H1 (cell line): Measurements from ENCODE around the gene XKR7. TPM values are rescaled to one million over a fixed set of nuclear protein-coding genes. Genes with fewer than 3 reads are reported as not detected.
A peak's percentile ranks its signal among the peaks of the same experiment; 100 is the strongest.

Source experiments
- CTCF ChIA-PET: fragments of 300-600 bp; sonication (Branson Sonifier 250); formaldehyde crosslinking; loops from one replicate; lab custom pipeline; 2021; ENCODE audit not compliant: partially characterized antibody; lab: Charles Lee
- POLR2A ChIA-PET: fragments of 300-600 bp; sonication (Branson Sonifier 250); formaldehyde crosslinking; loops from one replicate; lab custom pipeline; 2021; ENCODE audit warnings: inconsistent platforms; ENCODE audit not compliant: partially characterized antibody; lab: Charles Lee
- DNase-seq, 2 experiments: peaks; one replicate each; pipeline versions ENCODE4 v3.0.0 to v3.0.0-alpha.2; 2010 to 2022; ENCODE audit warnings: low spot score in 2 of 2, low read depth in 1 of 2, mixed read lengths in 1 of 2
- FAIRE-seq: peaks from 2 replicates; lab custom pipeline; 2011; peaks lifted over from hg19 to GRCh38; lab: Jason Lieb, UNC
- H2AFZ ChIP-seq: 2 replicates; pipeline ENCODE4 v1.8.1; 2012; ENCODE audit warnings: low read length, inconsistent platforms
- H2AK5ac ChIP-seq: 2 replicates; pipeline ENCODE4 v1.6.1; 2013; ENCODE audit warnings: low read depth, low read length
- H2BK120ac ChIP-seq: replicated peaks from 2 replicates; pipeline ENCODE3; 2013; ENCODE audit warnings: low read depth, low read length, inconsistent platforms
- H2BK12ac ChIP-seq: 2 replicates; pipeline ENCODE4 v1.6.1; 2013; ENCODE audit warnings: low read depth, low read length
- H2BK15ac ChIP-seq: 2 replicates; pipeline ENCODE4 v1.6.1; 2013; ENCODE audit warnings: low read length
- H2BK20ac ChIP-seq: 2 replicates; pipeline ENCODE4 v1.6.1; 2013; ENCODE audit warnings: low read length
- H2BK5ac ChIP-seq: 2 replicates; pipeline ENCODE4 v1.6.1; 2013; ENCODE audit warnings: low read depth, low read length
- H3K14ac ChIP-seq: 2 replicates; pipeline ENCODE4 v1.6.1; 2013; ENCODE audit warnings: inconsistent platforms; ENCODE audit not compliant: insufficient read length
- H3K18ac ChIP-seq: 2 replicates; pipeline ENCODE4 v1.6.1; 2013; ENCODE audit warnings: low read length; ENCODE audit errors: extremely low read depth
- H3K23ac ChIP-seq: 2 replicates; pipeline ENCODE4 v1.6.1; 2013; ENCODE audit warnings: inconsistent platforms; ENCODE audit not compliant: insufficient read length
- H3K23me2 ChIP-seq: 2 replicates; pipeline ENCODE4 v1.6.1; 2013; ENCODE audit warnings: low read depth, low read length
- H3K27ac ChIP-seq: 2 replicates; pipeline ENCODE4 v1.6.1; 2011; ENCODE audit warnings: low read depth, low read length, inconsistent platforms
- H3K27me3 ChIP-seq, 4 experiments: replicated peaks in 1 of 4; 1 replicate in 1 of 4; 2 replicates in 3 of 4; pipeline versions ENCODE4 v1.6.1 to v1.8.1; 2011 to 2013; ENCODE audit warnings: low read length in 3 of 4, mild to moderate bottlenecking in 3 of 4, inconsistent platforms in 2 of 4, mixed read lengths in 2 of 4, moderate library complexity in 1 of 4; ENCODE audit not compliant: control insufficient read depth in 3 of 4, insufficient read depth in 3 of 4; ENCODE audit errors: extremely low read depth in 1 of 4
- H3K36me3 ChIP-seq, 4 experiments: 2 replicates each; pipeline versions ENCODE4 v1.6.1 to v1.8.1; 2011 to 2013; ENCODE audit warnings: mild to moderate bottlenecking in 4 of 4, low read length in 3 of 4, moderate library complexity in 2 of 4, control low read depth in 1 of 4, inconsistent platforms in 1 of 4; ENCODE audit not compliant: insufficient read depth in 4 of 4, control insufficient read depth in 2 of 4
- H3K4ac ChIP-seq: replicated peaks from 2 replicates; pipeline ENCODE3; 2013; ENCODE audit warnings: low read length, low read depth, mixed read lengths, inconsistent platforms; ENCODE audit not compliant: insufficient read length
- H3K4me1 ChIP-seq, 4 experiments: replicated peaks in 1 of 4; 1 replicate in 1 of 4; 2 replicates in 3 of 4; pipeline versions ENCODE4 v1.6.1 to v1.8.1; 2011 to 2013; ENCODE audit warnings: low read length in 3 of 4, inconsistent platforms in 2 of 4, mixed read lengths in 1 of 4; ENCODE audit not compliant: insufficient read depth in 4 of 4, control insufficient read depth in 3 of 4
- H3K4me2 ChIP-seq, 2 experiments: 2 replicates each; pipeline versions ENCODE4 v1.6.1 to v1.8.1; 2011 to 2013; ENCODE audit warnings: low read depth in 2 of 2, low read length in 2 of 2, control low read depth in 1 of 2, inconsistent platforms in 1 of 2, mild to moderate bottlenecking in 1 of 2; ENCODE audit not compliant: insufficient read depth in 1 of 2
- H3K4me3 ChIP-seq, 4 experiments: fragments of 200-600, 300-600 bp in 1 of 4; sonication (generic), shearing (Covaris generic), sonication (Bioruptor Twin) in 1 of 4; 2 replicates each; pipeline versions ENCODE4 v1.5.1 to v1.8.1; 2011 to 2016; ENCODE audit warnings: low read length in 4 of 4, low read depth in 3 of 4, control low read depth in 2 of 4, inconsistent platforms in 2 of 4, mild to moderate bottlenecking in 2 of 4, mixed read lengths in 1 of 4, moderate library complexity in 1 of 4; ENCODE audit not compliant: insufficient read depth in 2 of 4; ENCODE audit errors: extremely low read depth in 1 of 4
- H3K56ac ChIP-seq: replicated peaks from 2 replicates; pipeline ENCODE3; 2013; ENCODE audit warnings: low read depth, mild to moderate bottlenecking, mixed read lengths, low read length, inconsistent platforms; ENCODE audit not compliant: insufficient read length
- H3K79me1 ChIP-seq: 2 replicates; pipeline ENCODE4 v1.6.1; 2013; ENCODE audit warnings: low read depth, low read length, control low read depth
- H3K79me2 ChIP-seq, 2 experiments: 2 replicates each; pipeline versions ENCODE4 v1.6.1 to v1.8.1; 2012 to 2013; ENCODE audit warnings: low read length in 2 of 2, mild to moderate bottlenecking in 2 of 2, inconsistent platforms in 1 of 2; ENCODE audit not compliant: insufficient read depth in 2 of 2, control insufficient read depth in 1 of 2
- H3K9ac ChIP-seq, 4 experiments: replicated peaks in 1 of 4; 1 replicate in 1 of 4; 2 replicates in 3 of 4; pipeline versions ENCODE4 v1.6.1 to v1.8.1; 2011 to 2013; ENCODE audit warnings: low read depth in 3 of 4, low read length in 3 of 4, control low read depth in 2 of 4, mild to moderate bottlenecking in 2 of 4, moderate library complexity in 2 of 4, inconsistent platforms in 1 of 4; ENCODE audit errors: extremely low read depth in 1 of 4
- H3K9me3 ChIP-seq, 2 experiments: 2 replicates each; pipeline versions ENCODE4 v1.6.1 to v1.8.1; 2012 to 2013; ENCODE audit warnings: mild to moderate bottlenecking in 2 of 2, moderate library complexity in 2 of 2, control low read depth in 1 of 2, inconsistent platforms in 1 of 2, low read depth in 1 of 2, low read length in 1 of 2, mixed read lengths in 1 of 2; ENCODE audit not compliant: insufficient read depth in 2 of 2
- H4K20me1 ChIP-seq, 2 experiments: replicated peaks in 1 of 2; 2 replicates each; pipeline versions ENCODE3 to v1.8.1; 2011 to 2013; ENCODE audit warnings: inconsistent platforms in 2 of 2, low read length in 2 of 2, mild to moderate bottlenecking in 1 of 2; ENCODE audit not compliant: insufficient read depth in 2 of 2, control insufficient read depth in 1 of 2
- H4K5ac ChIP-seq: 2 replicates; pipeline ENCODE4 v1.6.1; 2013; ENCODE audit warnings: low read length, low read depth, mixed read lengths, inconsistent platforms; ENCODE audit not compliant: insufficient read length
- H4K8ac ChIP-seq: 2 replicates; pipeline ENCODE4 v1.8.0; 2013; ENCODE audit warnings: mild to moderate bottlenecking, moderate library complexity, low read length, inconsistent platforms; ENCODE audit not compliant: insufficient read depth; ENCODE audit errors: extremely low read depth
- H4K91ac ChIP-seq: replicated peaks from 2 replicates; pipeline ENCODE3; 2013; ENCODE audit warnings: low read length, mixed read lengths, inconsistent platforms; ENCODE audit not compliant: insufficient read length
- KDM1A ChIP-seq: fragments of 200-600, 300-600 bp; sonication (generic); IDR thresholded peaks from 2 replicates; pipeline ENCODE4 v1.7.1; 2016; ENCODE audit warnings: mild to moderate bottlenecking, low read length, borderline replicate concordance
- MAFK ChIP-seq: IDR thresholded peaks from 2 replicates; pipeline ENCODE4 v1.6.1; 2012; ENCODE audit warnings: low read depth, mild to moderate bottlenecking, improper control_type of control experiment, low read length
- WGBS, 2 experiments: shearing (Covaris generic) in 1 of 2; methylation state at CpG; one replicate each; pipeline versions ENCODE4 v1.1.6 to v1.1.7; 2013 to 2015; ENCODE audit warnings: low lambda C conversion rate in 2 of 2, mixed read lengths in 2 of 2, inconsistent platforms in 1 of 2, low coverage in 1 of 2, missing lambda C conversion rate in 1 of 2; ENCODE audit not compliant: insufficient replicate concordance in 2 of 2, insufficient coverage in 1 of 2, insufficient read length in 1 of 2; ENCODE audit errors: extremely low coverage in 1 of 2, missing lambda C conversion rate in 1 of 2; 5-methylcytosine and 5-hydroxymethylcytosine counted together
- polyA plus RNA-seq, 7 experiments: library from polyadenylated mRNA; depleted of rRNA in 3 of 7; stranded (reverse) in 5 of 7; unstranded in 2 of 7; fragments of >200 nt in 5 of 7; fragments of 200-250 nt in 2 of 7; gene quantifications; 1 replicate in 5 of 7; 2 replicates in 1 of 7; 4 replicates in 1 of 7; pipeline versions ENCODE4 v1.2.1 to v1.2.3, GENCODE V29; 2011 to 2013; ENCODE audit warnings: missing spikeins in 2 of 7, mixed read lengths in 2 of 7
- total RNA-seq: library from RNA; stranded (reverse); fragmentation: NEBNext Ultra II Directional; extraction: Animal tissue kit (Norgen Biotek cat#: 25700); gene quantifications from 2 replicates; pipeline ENCODE4 v1.2.1, GENCODE V29; 2021

XKR7 gene
- total and polyA plus RNA-seq, 2 of the 8 experiments (the other 6 are each of a cell fraction or from before 2014, with no cell fraction given), result 1.8 to 2.4 TPM

DNA sequence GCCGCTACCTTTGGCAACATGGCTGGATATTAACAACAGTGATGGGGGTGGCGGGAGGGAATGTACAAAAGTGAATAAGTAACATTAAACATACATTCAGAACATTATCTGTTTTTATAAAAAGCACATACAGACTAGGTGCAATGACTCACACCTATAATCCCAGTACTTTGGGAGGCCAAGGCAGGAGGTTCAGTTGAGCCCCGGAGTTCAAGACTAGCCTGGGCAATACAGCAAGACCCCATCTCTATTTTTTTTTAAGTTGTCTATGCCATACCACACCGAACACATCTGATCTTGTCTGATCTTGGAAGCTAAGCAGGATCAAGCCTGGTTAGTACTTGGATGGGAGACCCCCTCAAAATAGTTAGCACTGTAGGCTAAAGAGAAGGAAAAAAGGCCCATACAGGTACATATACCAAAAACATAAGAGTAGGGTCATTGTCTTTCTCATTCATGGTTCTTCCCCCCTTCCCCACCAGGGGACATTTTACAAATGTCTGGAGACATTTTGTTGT is 82.4 kb downstream of the XKR7 start:
- H2BK20ac ChIP-seq, result no peak overlapping the region
- H3K14ac ChIP-seq, result no peak overlapping the region
- no peak overlapping the region; a peak in 1 of 4 replicates for H3K4me2 ChIP-seq
- no peaks in the 10 kb centered on the region for H3K9me3 ChIP-seq
- no peak overlapping the region for H2BK5ac ChIP-seq
- peaks cover 2 to 10% (median 6%) of the 10 kb centered on the region in 4 experiments; a peak in 5 of 7 replicates for H3K4me1 ChIP-seq
- no peak overlapping the region for H3K23ac ChIP-seq
- H3K27ac ChIP-seq, result no peak overlapping the region
- no peak overlapping the region for H2AFZ ChIP-seq
- no peaks in the 10 kb centered on the region for H3K79me2 ChIP-seq
- WGBS, 2 experiments, result 83% methylated on average over 4 of the region's 4 CpGs; no CpG with 5 or more reads in 1 of the 2 experiments
- H2BK15ac ChIP-seq, result no peak overlapping the region
- no peaks in the 10 kb centered on the region for H3K36me3 ChIP-seq
- H3K79me1 ChIP-seq, result no peaks in the 10 kb centered on the region
- H3K27me3 ChIP-seq, result peaks cover 3 to 45% (median 33%) of the 10 kb centered on the region in 4 experiments
- H3K4me3 ChIP-seq, result no peak overlapping the region
- H3K56ac ChIP-seq, result no peak overlapping the region
- TF ChIP-seq KDM1A (peak; percentile 86; the same call in 1 of the 2 replicates), MAFK (no peak)
- H4K5ac ChIP-seq, result no peak overlapping the region
- no peak overlapping the region for H2BK12ac ChIP-seq
- no peak overlapping the region for H4K8ac ChIP-seq
- no peak overlapping the region for H2AK5ac ChIP-seq
- CTCF ChIA-PET, result interaction anchor here (1.2 to 4.1 kb wide), 4 partner anchors 20 to 53 kb away, joined by 3 to 22 read pairs (median 4); no protein-coding TSS in a partner anchor
- no peak overlapping the region for H2BK120ac ChIP-seq
- H3K4ac ChIP-seq, result no peak overlapping the region
- H3K9ac ChIP-seq, result no peak overlapping the region
- no peak overlapping the region for H4K91ac ChIP-seq
- no peak overlapping the region for H3K18ac ChIP-seq
- FAIRE-seq (peak; percentile 28), DNase-seq (no peak)
- H4K20me1 ChIP-seq, result no peaks in the 10 kb centered on the region
- peaks cover 8% of the 10 kb centered on the region; the same call in 1 of the 2 replicates for H3K23me2 ChIP-seq
- POLR2A ChIA-PET, result interaction anchor here (0.9 kb wide), 1 partner anchor 60 kb away, joined by 3 read pairs; the partner anchor contains the start of gene TM9SF4
